Right renal cortex interstitium (tissue), 3 donors: ENCODE measurements around the gene PROKR1. TPM values are rescaled to one million over a fixed set of nuclear protein-coding genes. Genes with fewer than 3 reads are reported as not detected.
"Not testable (repeated sequence)": the region's sequence is repeated elsewhere in the genome, so short reads cannot be mapped to it uniquely, and the experiment has no call there.

ENCODE experiments used
- DNase-seq, 3 donors: peaks; one replicate each; pipeline ENCODE4 v3.0.0-alpha.2; 2013; ENCODE audit warnings: low read depth in 3 of 3, low spot score in 2 of 3
- polyA plus RNA-seq, 3 donors: library from polyadenylated mRNA; unstranded; fragments of 120-200 nt; gene quantifications; one replicate each; pipeline ENCODE4 v1.2.1, GENCODE V29; 2013; ENCODE audit not compliant: insufficient read length in 3 of 3

PROKR1 gene
- under 1 TPM; 0.20 to 0.32 (median 0.31) TPM for polyA plus RNA-seq

- peak in 1 of 3 donors; percentile 36 for DNase-seq
Measured at GRCh38 chr2:68643011-68643873, at the start of gene PROKR1. Gene PROKR1, plus strand, starts transcription at chr2:68643579. Its CDS starts 2,243 bp downstream, at chr2:68645822.

- DNase-seq, result no peak
Measured at GRCh38 chr2:68594041-68594440, 49.3 kb upstream of the PROKR1 start.

- DNase-seq, result peak in 1 of 3 donors; percentile 8
Measured at GRCh38 chr2:68594674-68595492, 48.5 kb upstream of the PROKR1 start.

GRCh38 chr2:68595493-68595785, 47.9 kb upstream of the PROKR1 start:
- DNase-seq, result not testable (repeated sequence)

GRCh38 chr2:68600495-68600894, 42.9 kb upstream of the PROKR1 start:
- not testable (repeated sequence) for DNase-seq

GRCh38 chr2:68603059-68603458, 40.3 kb upstream of the PROKR1 start:
- no peak for DNase-seq

GRCh38 chr2:68604077-68604476, 39.3 kb upstream of the PROKR1 start:
- no peak for DNase-seq

GRCh38 chr2:68605939-68606338, 37.4 kb upstream of the PROKR1 start:
- DNase-seq, result no peak

- DNase-seq, result no peak
Measured at GRCh38 chr2:68606759-68607158, 36.6 kb upstream of the PROKR1 start.

GRCh38 chr2:68607837-68608236, 35.5 kb upstream of the PROKR1 start:
- no peak for DNase-seq

GRCh38 chr2:68612765-68613519, 30.4 kb upstream of the PROKR1 start:
- no peak for DNase-seq

- DNase-seq, result no peak
Measured at GRCh38 chr2:68620772-68621171, 22.6 kb upstream of the PROKR1 start.

- no peak for DNase-seq
Measured at GRCh38 chr2:68623820-68624219, 19.6 kb upstream of the PROKR1 start.

GRCh38 chr2:68627615-68628014, 15.8 kb upstream of the PROKR1 start:
- DNase-seq, result no peak

- no peak for DNase-seq
Measured at GRCh38 chr2:68632021-68632420, 11.4 kb upstream of the PROKR1 start.

GRCh38 chr2:68637047-68637446, 6.3 kb upstream of the PROKR1 start:
- no peak for DNase-seq

GRCh38 chr2:68643874-68644485, 601 bp downstream of the PROKR1 start:
- no peak for DNase-seq

- no peak for DNase-seq
Measured at GRCh38 chr2:68645523-68645922, 2.1 kb downstream of the PROKR1 start.

GRCh38 chr2:68646303-68646702, 2.9 kb downstream of the PROKR1 start:
- no peak for DNase-seq

- no peak for DNase-seq
Measured at GRCh38 chr2:68650645-68651044, 7.3 kb downstream of the PROKR1 start.

- no peak for DNase-seq
Measured at GRCh38 chr2:68653034-68653433, 9.7 kb downstream of the PROKR1 start.
